ENCODE measurements around the gene ANKRD22. TPM values are rescaled to one million over a fixed set of nuclear protein-coding genes. Genes with fewer than 3 reads are reported as not detected.

ANKRD22 gene
- polyA plus RNA-seq, 1 of the 3 experiments (the other 2 are of a cell fraction): 0.15 TPM

DNA sequence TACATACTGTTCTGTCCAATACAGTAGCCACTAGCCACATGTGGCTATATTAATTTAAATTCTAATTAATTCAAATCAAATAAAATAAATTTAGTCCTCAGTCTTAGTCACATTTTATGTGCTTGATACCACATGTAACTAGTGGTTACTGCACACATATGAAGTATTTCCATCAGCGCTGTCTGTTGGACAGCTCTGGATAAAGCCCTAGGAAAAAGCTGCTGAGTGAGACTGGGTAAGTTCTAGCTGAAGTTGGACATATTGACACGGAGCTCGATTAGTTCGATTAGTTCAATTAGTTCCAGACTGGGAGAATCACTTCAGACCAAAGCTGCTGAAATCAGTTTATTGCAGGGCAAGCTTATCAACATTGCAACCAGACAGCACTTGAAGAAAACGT is 64.2 kb downstream of the ANKRD22 start:
- CTCF ChIA-PET: interaction anchor here (0.9 to 1.3 kb wide), 3 partner anchors 8 to 222 kb away, joined by 3 to 5 read pairs (median 3); no protein-coding TSS in a partner anchor
- Histone ChIP-seq H3K36me3 (replicated peaks in 1 of 2; ENCODE audit: control insufficient read depth in 1 of 2, insufficient read depth in 2 of 2, low read length in 1 of 2) (no peaks in the 10 kb centered on the region), H3K9me3 (no peaks in the 10 kb centered on the region), H3K4me2 (no peak overlapping the region), H3K4me3 (ENCODE audit: low read depth in 2 of 2, low read length in 1 of 2) (no peak overlapping the region), H3F3A (replicated peaks; ENCODE audit: insufficient read depth) (no peaks in the 10 kb centered on the region), H3K27me3 (ENCODE audit: insufficient read depth) (no peaks in the 10 kb centered on the region), H3K4me1 (ENCODE audit: control insufficient read depth in 1 of 2, insufficient read depth in 2 of 2, low read depth in 1 of 2, low read length in 1 of 2) (no peaks in the 10 kb centered on the region), H3K79me2 (ENCODE audit: insufficient read depth) (no peaks in the 10 kb centered on the region), H3K27ac (ENCODE audit: low read depth in 2 of 2, low read length in 1 of 2) (no peak overlapping the region), H4K20me1 (ENCODE audit: insufficient read depth) (no peaks in the 10 kb centered on the region), H3K9me2 (no peaks in the 10 kb centered on the region), H2AFZ (ENCODE audit: low read depth) (no peak overlapping the region), H3K9ac (no peak overlapping the region)
- 83% methylated on average over 5 of the region's 5 CpGs for WGBS (ENCODE audit: low lambda C conversion rate)
- TF ChIP-seq, protein P1, sequence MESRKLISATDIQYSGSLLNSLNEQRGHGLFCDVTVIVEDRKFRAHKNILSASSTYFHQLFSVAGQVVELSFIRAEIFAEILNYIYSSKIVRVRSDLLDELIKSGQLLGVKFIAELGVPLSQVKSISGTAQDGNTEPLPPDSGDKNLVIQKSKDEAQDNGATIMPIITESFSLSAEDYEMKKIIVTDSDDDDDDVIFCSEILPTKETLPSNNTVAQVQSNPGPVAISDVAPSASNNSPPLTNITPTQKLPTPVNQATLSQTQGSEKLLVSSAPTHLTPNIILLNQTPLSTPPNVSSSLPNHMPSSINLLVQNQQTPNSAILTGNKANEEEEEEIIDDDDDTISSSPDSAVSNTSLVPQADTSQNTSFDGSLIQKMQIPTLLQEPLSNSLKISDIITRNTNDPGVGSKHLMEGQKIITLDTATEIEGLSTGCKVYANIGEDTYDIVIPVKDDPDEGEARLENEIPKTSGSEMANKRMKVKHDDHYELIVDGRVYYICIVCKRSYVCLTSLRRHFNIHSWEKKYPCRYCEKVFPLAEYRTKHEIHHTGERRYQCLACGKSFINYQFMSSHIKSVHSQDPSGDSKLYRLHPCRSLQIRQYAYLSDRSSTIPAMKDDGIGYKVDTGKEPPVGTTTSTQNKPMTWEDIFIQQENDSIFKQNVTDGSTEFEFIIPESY (IDR thresholded peaks at IDR 0.05; ENCODE audit: borderline replicate concordance, low read depth): no peak
- TF ChIP-seq, protein P2, sequence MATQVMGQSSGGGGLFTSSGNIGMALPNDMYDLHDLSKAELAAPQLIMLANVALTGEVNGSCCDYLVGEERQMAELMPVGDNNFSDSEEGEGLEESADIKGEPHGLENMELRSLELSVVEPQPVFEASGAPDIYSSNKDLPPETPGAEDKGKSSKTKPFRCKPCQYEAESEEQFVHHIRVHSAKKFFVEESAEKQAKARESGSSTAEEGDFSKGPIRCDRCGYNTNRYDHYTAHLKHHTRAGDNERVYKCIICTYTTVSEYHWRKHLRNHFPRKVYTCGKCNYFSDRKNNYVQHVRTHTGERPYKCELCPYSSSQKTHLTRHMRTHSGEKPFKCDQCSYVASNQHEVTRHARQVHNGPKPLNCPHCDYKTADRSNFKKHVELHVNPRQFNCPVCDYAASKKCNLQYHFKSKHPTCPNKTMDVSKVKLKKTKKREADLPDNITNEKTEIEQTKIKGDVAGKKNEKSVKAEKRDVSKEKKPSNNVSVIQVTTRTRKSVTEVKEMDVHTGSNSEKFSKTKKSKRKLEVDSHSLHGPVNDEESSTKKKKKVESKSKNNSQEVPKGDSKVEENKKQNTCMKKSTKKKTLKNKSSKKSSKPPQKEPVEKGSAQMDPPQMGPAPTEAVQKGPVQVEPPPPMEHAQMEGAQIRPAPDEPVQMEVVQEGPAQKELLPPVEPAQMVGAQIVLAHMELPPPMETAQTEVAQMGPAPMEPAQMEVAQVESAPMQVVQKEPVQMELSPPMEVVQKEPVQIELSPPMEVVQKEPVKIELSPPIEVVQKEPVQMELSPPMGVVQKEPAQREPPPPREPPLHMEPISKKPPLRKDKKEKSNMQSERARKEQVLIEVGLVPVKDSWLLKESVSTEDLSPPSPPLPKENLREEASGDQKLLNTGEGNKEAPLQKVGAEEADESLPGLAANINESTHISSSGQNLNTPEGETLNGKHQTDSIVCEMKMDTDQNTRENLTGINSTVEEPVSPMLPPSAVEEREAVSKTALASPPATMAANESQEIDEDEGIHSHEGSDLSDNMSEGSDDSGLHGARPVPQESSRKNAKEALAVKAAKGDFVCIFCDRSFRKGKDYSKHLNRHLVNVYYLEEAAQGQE (IDR thresholded peaks at IDR 0.05; ENCODE audit: low read depth, low read length): no peak
- no peak for TF ChIP-seq GABPA (IDR thresholded peaks at IDR 0.05; ENCODE audit: low read depth)
- TF ChIP-seq RFX5 (IDR thresholded peaks at IDR 0.05; ENCODE audit: low read length): no peak
- TF ChIP-seq JUND (IDR thresholded peaks at IDR 0.05): no peak
- no peak for TF ChIP-seq RXRA (IDR thresholded peaks at IDR 0.05; ENCODE audit: borderline replicate concordance, low read depth)
- TF ChIP-seq, protein P3, sequence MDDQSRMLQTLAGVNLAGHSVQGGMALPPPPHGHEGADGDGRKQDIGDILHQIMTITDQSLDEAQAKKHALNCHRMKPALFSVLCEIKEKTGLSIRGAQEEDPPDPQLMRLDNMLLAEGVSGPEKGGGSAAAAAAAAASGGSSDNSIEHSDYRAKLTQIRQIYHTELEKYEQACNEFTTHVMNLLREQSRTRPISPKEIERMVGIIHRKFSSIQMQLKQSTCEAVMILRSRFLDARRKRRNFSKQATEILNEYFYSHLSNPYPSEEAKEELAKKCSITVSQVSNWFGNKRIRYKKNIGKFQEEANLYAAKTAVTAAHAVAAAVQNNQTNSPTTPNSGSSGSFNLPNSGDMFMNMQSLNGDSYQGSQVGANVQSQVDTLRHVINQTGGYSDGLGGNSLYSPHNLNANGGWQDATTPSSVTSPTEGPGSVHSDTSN (IDR thresholded peaks at IDR 0.05): no peak
- TF ChIP-seq, protein P4, sequence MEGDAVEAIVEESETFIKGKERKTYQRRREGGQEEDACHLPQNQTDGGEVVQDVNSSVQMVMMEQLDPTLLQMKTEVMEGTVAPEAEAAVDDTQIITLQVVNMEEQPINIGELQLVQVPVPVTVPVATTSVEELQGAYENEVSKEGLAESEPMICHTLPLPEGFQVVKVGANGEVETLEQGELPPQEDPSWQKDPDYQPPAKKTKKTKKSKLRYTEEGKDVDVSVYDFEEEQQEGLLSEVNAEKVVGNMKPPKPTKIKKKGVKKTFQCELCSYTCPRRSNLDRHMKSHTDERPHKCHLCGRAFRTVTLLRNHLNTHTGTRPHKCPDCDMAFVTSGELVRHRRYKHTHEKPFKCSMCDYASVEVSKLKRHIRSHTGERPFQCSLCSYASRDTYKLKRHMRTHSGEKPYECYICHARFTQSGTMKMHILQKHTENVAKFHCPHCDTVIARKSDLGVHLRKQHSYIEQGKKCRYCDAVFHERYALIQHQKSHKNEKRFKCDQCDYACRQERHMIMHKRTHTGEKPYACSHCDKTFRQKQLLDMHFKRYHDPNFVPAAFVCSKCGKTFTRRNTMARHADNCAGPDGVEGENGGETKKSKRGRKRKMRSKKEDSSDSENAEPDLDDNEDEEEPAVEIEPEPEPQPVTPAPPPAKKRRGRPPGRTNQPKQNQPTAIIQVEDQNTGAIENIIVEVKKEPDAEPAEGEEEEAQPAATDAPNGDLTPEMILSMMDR (IDR thresholded peaks at IDR 0.05): no peak
- POLR2A ChIA-PET: no interaction called here
- DNase-seq: no peak

Data from SK-N-SH (cell line).